GM12864 (cell line): ENCODE data around the gene SLC10A1.
"Not testable (repeated sequence)": the region's sequence is repeated elsewhere in the genome, so short reads cannot be mapped to it uniquely, and the experiment has no call there.

Experiments
- DNase-seq: peaks from one replicate; pipeline ENCODE4 v3.0.0-alpha.2; 2011; ENCODE audit warnings: low read depth
- H3K4me3 ChIP-seq: 2 replicates; pipeline ENCODE4 v1.5.1; 2011; ENCODE audit warnings: mild to moderate bottlenecking, low read depth, low read length, control low read depth
- TF ChIP-seq, protein P1 (sequence below): IDR thresholded peaks from 2 replicates; pipeline ENCODE4 v1.5.1; 2011; ENCODE audit warnings: low read depth, mild to moderate bottlenecking, moderate library complexity, low read length, control low read depth, inconsistent platforms; ENCODE audit errors: missing control alignments

SLC10A1 gene

GRCh38 chr14:69819607-69820006 lies 22.6 kb upstream of the SLC10A1 start:
- TF ChIP-seq, protein P1, sequence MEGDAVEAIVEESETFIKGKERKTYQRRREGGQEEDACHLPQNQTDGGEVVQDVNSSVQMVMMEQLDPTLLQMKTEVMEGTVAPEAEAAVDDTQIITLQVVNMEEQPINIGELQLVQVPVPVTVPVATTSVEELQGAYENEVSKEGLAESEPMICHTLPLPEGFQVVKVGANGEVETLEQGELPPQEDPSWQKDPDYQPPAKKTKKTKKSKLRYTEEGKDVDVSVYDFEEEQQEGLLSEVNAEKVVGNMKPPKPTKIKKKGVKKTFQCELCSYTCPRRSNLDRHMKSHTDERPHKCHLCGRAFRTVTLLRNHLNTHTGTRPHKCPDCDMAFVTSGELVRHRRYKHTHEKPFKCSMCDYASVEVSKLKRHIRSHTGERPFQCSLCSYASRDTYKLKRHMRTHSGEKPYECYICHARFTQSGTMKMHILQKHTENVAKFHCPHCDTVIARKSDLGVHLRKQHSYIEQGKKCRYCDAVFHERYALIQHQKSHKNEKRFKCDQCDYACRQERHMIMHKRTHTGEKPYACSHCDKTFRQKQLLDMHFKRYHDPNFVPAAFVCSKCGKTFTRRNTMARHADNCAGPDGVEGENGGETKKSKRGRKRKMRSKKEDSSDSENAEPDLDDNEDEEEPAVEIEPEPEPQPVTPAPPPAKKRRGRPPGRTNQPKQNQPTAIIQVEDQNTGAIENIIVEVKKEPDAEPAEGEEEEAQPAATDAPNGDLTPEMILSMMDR = no peak
- H3K4me3 ChIP-seq = no peak overlapping the region
- DNase-seq = no peak

DNA sequence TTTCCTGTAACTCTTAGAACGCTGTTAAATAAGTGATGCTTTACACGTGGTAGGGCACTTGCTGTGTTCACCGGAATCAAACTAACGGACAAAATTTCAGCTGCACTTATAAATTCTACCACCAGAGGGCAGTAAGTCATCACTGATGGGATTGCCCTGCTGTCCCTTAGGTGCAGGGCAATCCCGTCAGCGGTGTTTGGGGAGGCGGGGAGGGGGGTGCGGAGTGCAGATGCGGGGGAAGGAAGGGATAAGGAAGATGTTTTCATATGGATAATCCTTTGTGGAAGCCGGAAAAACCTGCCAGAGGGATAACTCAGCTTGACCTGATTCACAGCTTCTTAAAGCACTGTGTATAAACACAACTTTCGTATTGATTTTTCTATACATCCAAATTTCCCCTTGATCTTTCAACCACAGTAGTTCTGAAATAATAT lies 21.7 kb upstream of the SLC10A1 start:
- TF ChIP-seq, protein P1 = peak; percentile 75
- peak; percentile 26 for DNase-seq
- H3K4me3 ChIP-seq = no peak overlapping the region

- no peak overlapping the region for H3K4me3 ChIP-seq
- no peak for DNase-seq
- TF ChIP-seq, protein P1 = no peak
These were observed 19.2 kb upstream of the SLC10A1 start for GRCh38 chr14:69816216-69816615.

DNA sequence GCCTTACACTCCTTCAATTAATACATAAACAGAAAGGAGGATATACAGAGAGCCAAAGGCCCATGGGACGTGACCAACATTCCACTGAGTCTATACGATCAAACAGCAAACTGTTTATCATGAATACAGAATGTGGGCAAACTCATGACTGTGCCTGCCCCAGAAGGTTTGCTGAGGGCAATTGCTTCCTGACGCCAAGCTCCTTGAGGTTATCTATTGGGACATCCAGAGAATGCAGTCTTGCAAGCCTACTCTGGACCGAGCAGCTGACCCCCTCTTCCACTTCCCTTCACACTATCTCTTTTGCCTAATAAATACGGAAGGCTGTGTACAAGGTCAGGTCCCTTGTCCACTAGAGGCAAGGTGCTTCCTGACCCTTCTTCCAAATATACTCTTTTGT lies 18.5 kb upstream of the SLC10A1 start:
- TF ChIP-seq, protein P1 = no peak
- no peak for DNase-seq

DNA sequence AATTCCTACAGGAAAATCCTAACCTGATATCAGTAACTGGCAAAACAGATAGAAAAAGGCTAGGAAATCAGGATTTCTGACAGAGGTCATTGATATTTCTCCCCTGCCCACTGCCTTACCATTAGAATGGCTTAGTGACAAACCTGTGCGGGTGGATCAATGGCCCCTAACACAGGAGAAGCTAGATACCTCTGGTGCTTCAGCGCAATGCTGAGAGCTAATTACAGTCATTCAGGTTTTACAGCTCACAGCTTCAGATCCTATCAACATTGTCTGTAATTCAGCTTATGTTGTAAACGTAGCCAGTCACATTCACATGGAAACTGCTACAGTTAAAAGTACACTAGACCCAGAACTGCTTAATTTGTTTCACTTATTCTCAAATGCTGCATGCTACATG lies 17.4 kb upstream of the SLC10A1 start:
- DNase-seq = no peak
- H3K4me3 ChIP-seq = no peak overlapping the region
- TF ChIP-seq, protein P1 = no peak

More for the DNA sequence above, 18.5 kb upstream of the SLC10A1 start:
- H3K4me3 ChIP-seq = no peak overlapping the region

GRCh38 chr14:69813346-69813745 lies 16.3 kb upstream of the SLC10A1 start:
- H3K4me3 ChIP-seq, DNase-seq: not testable (repeated sequence)

GRCh38 chr14:69812711-69813110 lies 15.7 kb upstream of the SLC10A1 start:
- no peak for DNase-seq
- TF ChIP-seq, protein P1 = no peak

More at GRCh38 chr14:69812711-69813110, 15.7 kb upstream of the SLC10A1 start:
- no peak overlapping the region for H3K4me3 ChIP-seq
